H9 (cell line): ENCODE data around the gene AIFM3. TPM values are rescaled to one million over a fixed set of nuclear protein-coding genes. Genes with fewer than 3 reads are reported as not detected.

Experiments
- DNase-seq: peaks from one replicate; pipeline ENCODE4 v3.0.0-alpha.2; 2017
- H2AFZ ChIP-seq: one replicate; pipeline ENCODE4 v1.6.1; 2013; ENCODE audit warnings: mild to moderate bottlenecking, low read length, control low read depth, moderate library complexity
- H2AK5ac ChIP-seq: 2 replicates; pipeline ENCODE4 v1.6.1; 2013; ENCODE audit warnings: low read length, control low read depth, mixed read lengths; ENCODE audit not compliant: insufficient read length
- H2BK120ac ChIP-seq: one replicate; pipeline ENCODE4 v1.6.1; 2013; ENCODE audit warnings: low read depth, mild to moderate bottlenecking, low read length, control low read depth, inconsistent platforms; ENCODE audit not compliant: poor library complexity, severe bottlenecking
- H2BK12ac ChIP-seq: 2 replicates; pipeline ENCODE4 v1.6.1; 2013; ENCODE audit warnings: low read length, control low read depth, mixed read lengths, low read depth; ENCODE audit not compliant: insufficient read length
- H2BK15ac ChIP-seq: 2 replicates; pipeline ENCODE4 v1.6.1; 2013; ENCODE audit warnings: low read depth, low read length, control low read depth
- H2BK20ac ChIP-seq: one replicate; pipeline ENCODE4 v1.6.1; 2013; ENCODE audit warnings: low read depth, mild to moderate bottlenecking, low read length, control low read depth, inconsistent platforms; ENCODE audit not compliant: poor library complexity, severe bottlenecking
- H2BK5ac ChIP-seq: 2 replicates; pipeline ENCODE4 v1.6.1; 2013; ENCODE audit warnings: low read length, control low read depth, mixed read lengths; ENCODE audit not compliant: insufficient read length
- H3K14ac ChIP-seq: 2 replicates; pipeline ENCODE4 v1.6.1; 2013; ENCODE audit warnings: low read length, control low read depth; ENCODE audit not compliant: insufficient read depth
- H3K18ac ChIP-seq: 2 replicates; pipeline ENCODE4 v1.6.1; 2013; ENCODE audit warnings: low read depth, mild to moderate bottlenecking, mixed read lengths, low read length, control low read depth; ENCODE audit not compliant: insufficient read length
- H3K23ac ChIP-seq: 2 replicates; pipeline ENCODE4 v1.6.1; 2013; ENCODE audit warnings: low read length, control low read depth, mixed read lengths, low read depth; ENCODE audit not compliant: insufficient read length
- H3K23me2 ChIP-seq: 2 replicates; pipeline ENCODE4 v1.6.1; 2013; ENCODE audit warnings: low read depth, mild to moderate bottlenecking, mixed read lengths, low read length, control low read depth; ENCODE audit not compliant: insufficient read length, poor library complexity, severe bottlenecking
- H3K27ac ChIP-seq: 2 replicates; pipeline ENCODE4 v1.5.1; 2013; ENCODE audit warnings: low read length, control low read depth, mixed read lengths, low read depth; ENCODE audit not compliant: insufficient read length
- H3K27me3 ChIP-seq: 2 replicates; pipeline ENCODE4 v1.6.1; 2013; ENCODE audit warnings: low read length, control low read depth, inconsistent platforms; ENCODE audit not compliant: insufficient read depth
- H3K4ac ChIP-seq: 2 replicates; pipeline ENCODE4 v1.6.1; 2013; ENCODE audit warnings: low read depth, mild to moderate bottlenecking, control low read depth, inconsistent platforms, low read length, moderate library complexity
- H3K4me1 ChIP-seq: 2 replicates; pipeline ENCODE4 v1.6.1; 2013; ENCODE audit warnings: low read length, control low read depth, inconsistent platforms; ENCODE audit not compliant: insufficient read depth
- H3K4me2 ChIP-seq: 2 replicates; pipeline ENCODE4 v1.6.1; 2013; ENCODE audit warnings: low read length, control low read depth, mixed read lengths; ENCODE audit not compliant: insufficient read length, insufficient read depth
- H3K56ac ChIP-seq: 2 replicates; pipeline ENCODE4 v1.6.1; 2013; ENCODE audit warnings: low read depth, mild to moderate bottlenecking, mixed read lengths, low read length, control low read depth; ENCODE audit not compliant: insufficient read length
- H3K79me1 ChIP-seq: 2 replicates; pipeline ENCODE4 v1.6.1; 2013; ENCODE audit warnings: low read depth, mild to moderate bottlenecking, moderate library complexity, low read length, control low read depth, inconsistent platforms; ENCODE audit not compliant: insufficient read depth, poor library complexity, severe bottlenecking
- H3K79me2 ChIP-seq: 2 replicates; pipeline ENCODE4 v1.6.1; 2013; ENCODE audit warnings: low read length, control low read depth, inconsistent platforms; ENCODE audit not compliant: insufficient read depth
- H3K9ac ChIP-seq: 2 replicates; pipeline ENCODE4 v1.6.1; 2013; ENCODE audit warnings: low read length, control low read depth, mixed read lengths; ENCODE audit not compliant: insufficient read length; ENCODE audit errors: extremely low read depth
- H3K9me3 ChIP-seq: one replicate; pipeline ENCODE4 v1.6.1; 2013; ENCODE audit warnings: low read depth, low read length, inconsistent platforms; ENCODE audit not compliant: control insufficient read depth
- H3T11ph ChIP-seq: one replicate; pipeline ENCODE4 v1.6.1; 2013; ENCODE audit warnings: mild to moderate bottlenecking, low read length, control low read depth, inconsistent platforms
- H4K20me1 ChIP-seq: one replicate; pipeline ENCODE4 v1.6.1; 2013; ENCODE audit not compliant: control insufficient read depth, insufficient read length, insufficient read depth
- H4K5ac ChIP-seq: 2 replicates; pipeline ENCODE4 v1.6.1; 2013; ENCODE audit warnings: low read depth, mild to moderate bottlenecking, mixed read lengths, low read length, control low read depth; ENCODE audit not compliant: insufficient read length
- H4K8ac ChIP-seq: replicated peaks from 2 replicates; pipeline ENCODE4 v1.6.1; 2013; ENCODE audit warnings: low read length, control low read depth, mixed read lengths, low read depth; ENCODE audit not compliant: insufficient read length
- H4K91ac ChIP-seq: 2 replicates; pipeline ENCODE4 v1.6.1; 2013; ENCODE audit warnings: low read depth, mild to moderate bottlenecking, moderate library complexity, mixed read lengths, low read length, control low read depth; ENCODE audit not compliant: insufficient read length
- H3K27ac Mint-ChIP-seq, 3 experiments: 2 replicates in 2 of 3; 3 replicates in 1 of 3; pipeline ENCODE4 v1.8.0; 2020 to 2021; ENCODE audit warnings: mixed read lengths in 3 of 3, mild to moderate bottlenecking in 1 of 3, moderate library complexity in 1 of 3
- H3K27me3 Mint-ChIP-seq: 2 replicates; pipeline ENCODE4 v1.8.0; 2021; ENCODE audit warnings: low read depth, mild to moderate bottlenecking, moderate library complexity, mixed read lengths
- H3K36me3 Mint-ChIP-seq, 3 experiments: 2 replicates in 2 of 3; 3 replicates in 1 of 3; pipeline ENCODE4 v1.8.0; 2020 to 2021; ENCODE audit warnings: low read depth in 3 of 3, mixed read lengths in 3 of 3; ENCODE audit not compliant: insufficient read depth in 1 of 3
- H3K4me1 Mint-ChIP-seq, 2 experiments: 2 replicates each; pipeline ENCODE4 v1.8.0; 2020; ENCODE audit warnings: mixed read lengths in 2 of 2
- H3K4me3 Mint-ChIP-seq, 2 experiments: 2 replicates in 1 of 2; 3 replicates in 1 of 2; pipeline ENCODE4 v1.8.0; 2020 to 2021; ENCODE audit warnings: mild to moderate bottlenecking in 2 of 2, mixed read lengths in 2 of 2, moderate library complexity in 1 of 2
- H3K9me3 Mint-ChIP-seq, 2 experiments: 2 replicates in 1 of 2; 3 replicates in 1 of 2; pipeline ENCODE4 v1.8.0; 2020; ENCODE audit warnings: mild to moderate bottlenecking in 2 of 2, mixed read lengths in 2 of 2, moderate library complexity in 1 of 2
- WGBS: extraction: QIAGEN DNeasy Blood & Tissue Kit; methylation state at CpG from one replicate; pipeline ENCODE4 v1.1.7; 2013; ENCODE audit warnings: missing lambda C conversion rate, low lambda C conversion rate, mixed read lengths; ENCODE audit not compliant: insufficient read length; ENCODE audit errors: extremely low coverage; 5-methylcytosine and 5-hydroxymethylcytosine counted together
- total RNA-seq: library from RNA; stranded (reverse); gene quantifications from 2 replicates; pipeline ENCODE4 v1.2.1, GENCODE V29; 2021
- TF ChIP-seq, protein P1 (sequence below): fragments of 200-600 bp; sonication (generic); conservative IDR thresholded peaks from 3 replicates; pipeline ENCODE4 v1.8.0; 2021; ENCODE audit warnings: antibody characterized with exemption, mild to moderate bottlenecking

AIFM3 gene
- total RNA-seq, 1 experiment from 2014 or later: 1.9 TPM

DNA sequence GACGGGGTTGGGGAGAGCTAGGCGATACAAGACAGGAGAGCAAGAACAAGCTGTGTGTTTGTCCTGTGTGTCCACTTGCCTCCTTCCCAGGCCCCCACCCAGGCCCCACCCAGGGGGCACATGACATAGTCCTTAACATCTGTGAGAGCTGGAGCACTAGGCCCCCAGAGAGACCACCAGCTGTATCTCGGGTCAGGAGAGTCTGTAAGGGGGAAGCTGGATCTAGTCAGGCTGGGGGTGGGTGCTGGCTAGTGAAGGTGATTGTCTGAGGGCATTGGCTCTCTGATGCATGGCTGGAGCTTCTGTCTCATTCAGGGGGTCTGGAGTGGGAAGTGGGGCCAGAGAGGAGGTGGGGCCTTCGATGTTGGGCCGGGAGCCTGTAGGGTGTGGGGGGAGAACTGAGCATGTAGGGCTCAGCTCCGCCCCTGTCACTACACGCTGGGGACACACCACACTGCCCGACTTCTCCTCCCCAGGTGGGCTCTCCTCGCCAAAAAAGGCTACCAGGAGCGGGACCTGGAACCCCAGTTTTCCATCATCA lies 48.5 kb downstream of the AIFM3 start:
- Histone ChIP-seq H3K9me3 (no peaks in the 10 kb centered on the region), H3K56ac (no peak overlapping the region), H3K27me3 (no peaks in the 10 kb centered on the region), H2AK5ac (no peak overlapping the region), H4K20me1 (no peaks in the 10 kb centered on the region), H3K4ac (no peak overlapping the region), H3K18ac (no peak overlapping the region), H2BK15ac (no peak overlapping the region), H3K23me2 (peaks cover 7% of the 10 kb centered on the region), H3K9ac (no peak overlapping the region), H2BK120ac (no peak overlapping the region), H3K79me2 (no peaks in the 10 kb centered on the region), H3T11ph (no peak overlapping the region), H2AFZ (no peak overlapping the region), H3K27ac (no peak overlapping the region), H2BK20ac (no peak overlapping the region), H2BK5ac (no peak overlapping the region), H3K4me2 (no peak overlapping the region), H4K8ac (no peak overlapping the region), H3K4me1 (peaks cover 3% of the 10 kb centered on the region; the same call in 1 of the 2 replicates), H3K79me1 (no peaks in the 10 kb centered on the region), H3K23ac (no peak overlapping the region), H4K5ac (no peak overlapping the region), H3K14ac (no peak overlapping the region), H4K91ac (no peak overlapping the region), H2BK12ac (no peak overlapping the region)
- DNase-seq: no peak
- WGBS: no CpG with 5 or more reads among the region's 10 CpGs
- H3K27me3 Mint-ChIP-seq: peaks cover 54% of the 10 kb centered on the region
- TF ChIP-seq, protein P1, sequence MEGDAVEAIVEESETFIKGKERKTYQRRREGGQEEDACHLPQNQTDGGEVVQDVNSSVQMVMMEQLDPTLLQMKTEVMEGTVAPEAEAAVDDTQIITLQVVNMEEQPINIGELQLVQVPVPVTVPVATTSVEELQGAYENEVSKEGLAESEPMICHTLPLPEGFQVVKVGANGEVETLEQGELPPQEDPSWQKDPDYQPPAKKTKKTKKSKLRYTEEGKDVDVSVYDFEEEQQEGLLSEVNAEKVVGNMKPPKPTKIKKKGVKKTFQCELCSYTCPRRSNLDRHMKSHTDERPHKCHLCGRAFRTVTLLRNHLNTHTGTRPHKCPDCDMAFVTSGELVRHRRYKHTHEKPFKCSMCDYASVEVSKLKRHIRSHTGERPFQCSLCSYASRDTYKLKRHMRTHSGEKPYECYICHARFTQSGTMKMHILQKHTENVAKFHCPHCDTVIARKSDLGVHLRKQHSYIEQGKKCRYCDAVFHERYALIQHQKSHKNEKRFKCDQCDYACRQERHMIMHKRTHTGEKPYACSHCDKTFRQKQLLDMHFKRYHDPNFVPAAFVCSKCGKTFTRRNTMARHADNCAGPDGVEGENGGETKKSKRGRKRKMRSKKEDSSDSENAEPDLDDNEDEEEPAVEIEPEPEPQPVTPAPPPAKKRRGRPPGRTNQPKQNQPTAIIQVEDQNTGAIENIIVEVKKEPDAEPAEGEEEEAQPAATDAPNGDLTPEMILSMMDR: no peak
- no peak overlapping the region for H3K27ac Mint-ChIP-seq
- no peaks in the 10 kb centered on the region for H3K36me3 Mint-ChIP-seq
- H3K4me3 Mint-ChIP-seq: 0 out of 5 replicates have a peak overlapping the region, but pooled peaks of 1 of the 2 experiments have one; percentile 95
- peaks cover 6 to 8% of the 10 kb centered on the region in 2 experiments; a peak in 4 of 5 replicates for H3K9me3 Mint-ChIP-seq
- H3K4me1 Mint-ChIP-seq: peaks cover 18 to 37% of the 10 kb centered on the region in 2 experiments
